Measurements from ENCODE around the gene PLA2G2E.

PLA2G2E gene

DNA sequence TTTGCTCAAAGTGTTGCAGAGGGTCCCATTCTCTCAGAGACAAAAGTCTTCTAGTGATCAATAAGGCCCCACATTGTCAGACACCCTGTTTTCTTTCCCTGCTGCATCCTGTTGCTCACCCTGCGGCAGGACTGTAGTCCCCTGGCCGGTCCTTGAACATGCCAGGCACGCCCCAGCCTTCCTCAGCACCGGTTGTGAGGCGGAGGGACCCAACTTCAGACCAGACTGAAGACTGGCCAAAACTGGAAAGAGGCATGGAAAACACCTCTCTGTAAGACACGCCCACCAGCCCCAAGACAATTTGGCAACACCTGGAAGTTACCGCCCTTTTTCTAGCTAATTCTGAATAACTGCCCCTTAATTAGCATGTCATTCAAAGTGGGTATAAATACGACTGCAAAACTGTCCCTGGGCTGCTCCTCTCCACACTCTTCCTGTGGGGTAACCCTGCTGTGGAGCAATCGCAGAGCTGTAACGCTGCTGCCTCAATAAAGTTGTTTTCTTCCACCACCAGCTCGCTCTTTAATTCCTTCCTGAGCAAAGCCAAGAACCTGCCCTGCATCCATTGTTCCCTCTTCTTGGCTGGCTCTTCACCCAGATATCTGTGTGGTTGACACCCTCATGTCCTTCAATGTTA, 32.2 kb upstream of the PLA2G2E start (continued):
- TF ChIP-seq, protein P1, sequence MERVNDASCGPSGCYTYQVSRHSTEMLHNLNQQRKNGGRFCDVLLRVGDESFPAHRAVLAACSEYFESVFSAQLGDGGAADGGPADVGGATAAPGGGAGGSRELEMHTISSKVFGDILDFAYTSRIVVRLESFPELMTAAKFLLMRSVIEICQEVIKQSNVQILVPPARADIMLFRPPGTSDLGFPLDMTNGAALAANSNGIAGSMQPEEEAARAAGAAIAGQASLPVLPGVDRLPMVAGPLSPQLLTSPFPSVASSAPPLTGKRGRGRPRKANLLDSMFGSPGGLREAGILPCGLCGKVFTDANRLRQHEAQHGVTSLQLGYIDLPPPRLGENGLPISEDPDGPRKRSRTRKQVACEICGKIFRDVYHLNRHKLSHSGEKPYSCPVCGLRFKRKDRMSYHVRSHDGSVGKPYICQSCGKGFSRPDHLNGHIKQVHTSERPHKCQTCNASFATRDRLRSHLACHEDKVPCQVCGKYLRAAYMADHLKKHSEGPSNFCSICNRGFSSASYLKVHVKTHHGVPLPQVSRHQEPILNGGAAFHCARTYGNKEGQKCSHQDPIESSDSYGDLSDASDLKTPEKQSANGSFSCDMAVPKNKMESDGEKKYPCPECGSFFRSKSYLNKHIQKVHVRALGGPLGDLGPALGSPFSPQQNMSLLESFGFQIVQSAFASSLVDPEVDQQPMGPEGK (CRISPR knock-in tag; IDR thresholded peaks at IDR 0.05; ENCODE audit: borderline replicate concordance), result no peak

DNA sequence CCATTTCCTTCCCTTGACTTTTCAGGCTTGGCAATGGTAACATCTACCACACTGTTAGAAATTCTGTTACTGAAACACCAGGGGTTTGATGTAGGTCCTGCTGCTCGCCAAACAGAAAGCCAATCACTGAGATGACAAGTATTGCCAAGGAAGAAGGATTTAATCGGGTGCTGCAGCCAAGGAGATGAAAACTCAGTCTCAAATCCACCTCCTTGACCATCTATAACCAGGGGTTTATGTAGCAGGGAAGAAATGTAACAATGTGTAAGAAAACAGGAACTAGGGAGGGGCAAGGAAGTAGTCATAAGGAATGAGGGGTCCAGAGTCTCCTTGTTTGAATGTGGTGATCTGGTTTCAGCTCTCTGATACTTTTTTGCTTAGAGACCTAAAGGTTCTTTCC, 30.6 kb upstream of the PLA2G2E start:
- no peak for ATAC-seq
- TF ChIP-seq, protein P2, sequence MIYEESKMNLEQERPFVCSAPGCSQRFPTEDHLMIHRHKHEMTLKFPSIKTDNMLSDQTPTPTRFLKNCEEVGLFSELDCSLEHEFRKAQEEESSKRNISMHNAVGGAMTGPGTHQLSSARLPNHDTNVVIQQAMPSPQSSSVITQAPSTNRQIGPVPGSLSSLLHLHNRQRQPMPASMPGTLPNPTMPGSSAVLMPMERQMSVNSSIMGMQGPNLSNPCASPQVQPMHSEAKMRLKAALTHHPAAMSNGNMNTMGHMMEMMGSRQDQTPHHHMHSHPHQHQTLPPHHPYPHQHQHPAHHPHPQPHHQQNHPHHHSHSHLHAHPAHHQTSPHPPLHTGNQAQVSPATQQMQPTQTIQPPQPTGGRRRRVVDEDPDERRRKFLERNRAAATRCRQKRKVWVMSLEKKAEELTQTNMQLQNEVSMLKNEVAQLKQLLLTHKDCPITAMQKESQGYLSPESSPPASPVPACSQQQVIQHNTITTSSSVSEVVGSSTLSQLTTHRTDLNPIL (CRISPR knock-in tag; IDR thresholded peaks at IDR 0.05; ENCODE audit: low read depth), result no peak
- TF ChIP-seq TCF4 (CRISPR knock-in tag; IDR thresholded peaks at IDR 0.05; ENCODE audit: borderline replicate concordance), result no peak
- no peak for TF ChIP-seq ZNF8 (CRISPR knock-in tag; IDR thresholded peaks at IDR 0.05)
- TF ChIP-seq RARB (CRISPR knock-in tag; IDR thresholded peaks at IDR 0.05), result no peak
- TF ChIP-seq, protein P3, sequence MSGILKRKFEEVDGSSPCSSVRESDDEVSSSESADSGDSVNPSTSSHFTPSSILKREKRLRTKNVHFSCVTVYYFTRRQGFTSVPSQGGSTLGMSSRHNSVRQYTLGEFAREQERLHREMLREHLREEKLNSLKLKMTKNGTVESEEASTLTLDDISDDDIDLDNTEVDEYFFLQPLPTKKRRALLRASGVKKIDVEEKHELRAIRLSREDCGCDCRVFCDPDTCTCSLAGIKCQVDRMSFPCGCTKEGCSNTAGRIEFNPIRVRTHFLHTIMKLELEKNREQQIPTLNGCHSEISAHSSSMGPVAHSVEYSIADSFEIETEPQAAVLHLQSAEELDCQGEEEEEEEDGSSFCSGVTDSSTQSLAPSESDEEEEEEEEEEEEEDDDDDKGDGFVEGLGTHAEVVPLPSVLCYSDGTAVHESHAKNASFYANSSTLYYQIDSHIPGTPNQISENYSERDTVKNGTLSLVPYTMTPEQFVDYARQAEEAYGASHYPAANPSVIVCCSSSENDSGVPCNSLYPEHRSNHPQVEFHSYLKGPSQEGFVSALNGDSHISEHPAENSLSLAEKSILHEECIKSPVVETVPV (CRISPR knock-in tag; IDR thresholded peaks at IDR 0.05), result no peak
- no peak for TF ChIP-seq CSDC2 (CRISPR knock-in tag; IDR thresholded peaks at IDR 0.05)
- no peak for TF ChIP-seq ZFP30 (CRISPR knock-in tag; IDR thresholded peaks at IDR 0.05)
- TF ChIP-seq ARNTL (CRISPR knock-in tag; IDR thresholded peaks at IDR 0.05; ENCODE audit: borderline replicate concordance, low read depth), result no peak
- no peak for TF ChIP-seq SNAI2 (CRISPR knock-in tag; IDR thresholded peaks at IDR 0.05)
- TF ChIP-seq BACH2 (CRISPR knock-in tag; IDR thresholded peaks at IDR 0.05; ENCODE audit: borderline replicate concordance), result no peak
- TF ChIP-seq ZC3H10 (CRISPR knock-in tag; IDR thresholded peaks at IDR 0.05), result no peak
- TF ChIP-seq OSR1 (CRISPR knock-in tag; IDR thresholded peaks at IDR 0.05), result no peak
- no peak for TF ChIP-seq ZFP3 (CRISPR knock-in tag; IDR thresholded peaks at IDR 0.05)
- TF ChIP-seq ISL1 (CRISPR knock-in tag; IDR thresholded peaks at IDR 0.05), result no peak
- no peak for TF ChIP-seq ZNF70 (CRISPR knock-in tag; IDR thresholded peaks at IDR 0.05)

DNA sequence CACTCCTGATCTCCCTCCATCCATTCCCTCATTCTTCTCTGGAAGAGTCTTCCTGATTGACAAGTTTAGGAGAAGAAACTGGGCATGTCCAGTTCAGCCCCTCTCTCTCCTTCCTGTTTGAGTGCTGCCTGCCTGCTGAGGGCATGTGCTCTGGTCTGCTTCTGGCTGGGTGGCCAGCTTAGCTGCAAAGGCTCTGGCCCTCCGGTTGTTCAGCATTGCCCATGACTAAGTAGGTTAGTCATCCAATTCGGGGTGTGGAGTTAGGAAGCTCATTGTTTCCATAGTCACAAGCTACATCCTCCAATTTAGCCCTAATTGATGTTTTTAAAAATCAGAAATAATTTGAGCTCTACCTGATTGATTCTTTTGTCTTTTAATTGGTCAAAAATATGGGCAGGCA, 25.6 kb upstream of the PLA2G2E start:
- TF ChIP-seq ZNF565 (CRISPR knock-in tag; conservative IDR thresholded peaks at IDR 0.05; ENCODE audit: low read depth) (no peak), TOX (CRISPR knock-in tag; IDR thresholded peaks at IDR 0.05; ENCODE audit: borderline replicate concordance) (no peak), ISL1 (CRISPR knock-in tag; IDR thresholded peaks at IDR 0.05) (no peak), BACH2 (CRISPR knock-in tag; IDR thresholded peaks at IDR 0.05; ENCODE audit: borderline replicate concordance) (no peak), ZC3H10 (CRISPR knock-in tag; IDR thresholded peaks at IDR 0.05) (no peak), ZNF8 (CRISPR knock-in tag; IDR thresholded peaks at IDR 0.05) (no peak), ESRRG (CRISPR knock-in tag; IDR thresholded peaks at IDR 0.05) (no peak), ARNTL (CRISPR knock-in tag; IDR thresholded peaks at IDR 0.05; ENCODE audit: borderline replicate concordance, low read depth) (no peak), TCF4 (CRISPR knock-in tag; IDR thresholded peaks at IDR 0.05; ENCODE audit: borderline replicate concordance) (no peak), ZNF70 (CRISPR knock-in tag; IDR thresholded peaks at IDR 0.05) (no peak), PPARA (CRISPR knock-in tag; IDR thresholded peaks at IDR 0.05; ENCODE audit: borderline replicate concordance) (no peak), CSDC2 (CRISPR knock-in tag; IDR thresholded peaks at IDR 0.05) (no peak)
- TF ChIP-seq, protein P4, sequence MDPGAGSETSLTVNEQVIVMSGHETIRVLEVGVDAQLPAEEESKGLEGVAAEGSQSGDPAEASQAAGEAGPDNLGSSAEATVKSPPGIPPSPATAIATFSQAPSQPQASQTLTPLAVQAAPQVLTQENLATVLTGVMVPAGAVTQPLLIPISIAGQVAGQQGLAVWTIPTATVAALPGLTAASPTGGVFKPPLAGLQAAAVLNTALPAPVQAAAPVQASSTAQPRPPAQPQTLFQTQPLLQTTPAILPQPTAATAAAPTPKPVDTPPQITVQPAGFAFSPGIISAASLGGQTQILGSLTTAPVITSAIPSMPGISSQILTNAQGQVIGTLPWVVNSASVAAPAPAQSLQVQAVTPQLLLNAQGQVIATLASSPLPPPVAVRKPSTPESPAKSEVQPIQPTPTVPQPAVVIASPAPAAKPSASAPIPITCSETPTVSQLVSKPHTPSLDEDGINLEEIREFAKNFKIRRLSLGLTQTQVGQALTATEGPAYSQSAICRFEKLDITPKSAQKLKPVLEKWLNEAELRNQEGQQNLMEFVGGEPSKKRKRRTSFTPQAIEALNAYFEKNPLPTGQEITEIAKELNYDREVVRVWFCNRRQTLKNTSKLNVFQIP (CRISPR knock-in tag; IDR thresholded peaks at IDR 0.05; ENCODE audit: borderline replicate concordance, low read depth), result no peak
- TF ChIP-seq, protein P2 (CRISPR knock-in tag; IDR thresholded peaks at IDR 0.05; ENCODE audit: low read depth), result no peak
- TF ChIP-seq, protein P5, sequence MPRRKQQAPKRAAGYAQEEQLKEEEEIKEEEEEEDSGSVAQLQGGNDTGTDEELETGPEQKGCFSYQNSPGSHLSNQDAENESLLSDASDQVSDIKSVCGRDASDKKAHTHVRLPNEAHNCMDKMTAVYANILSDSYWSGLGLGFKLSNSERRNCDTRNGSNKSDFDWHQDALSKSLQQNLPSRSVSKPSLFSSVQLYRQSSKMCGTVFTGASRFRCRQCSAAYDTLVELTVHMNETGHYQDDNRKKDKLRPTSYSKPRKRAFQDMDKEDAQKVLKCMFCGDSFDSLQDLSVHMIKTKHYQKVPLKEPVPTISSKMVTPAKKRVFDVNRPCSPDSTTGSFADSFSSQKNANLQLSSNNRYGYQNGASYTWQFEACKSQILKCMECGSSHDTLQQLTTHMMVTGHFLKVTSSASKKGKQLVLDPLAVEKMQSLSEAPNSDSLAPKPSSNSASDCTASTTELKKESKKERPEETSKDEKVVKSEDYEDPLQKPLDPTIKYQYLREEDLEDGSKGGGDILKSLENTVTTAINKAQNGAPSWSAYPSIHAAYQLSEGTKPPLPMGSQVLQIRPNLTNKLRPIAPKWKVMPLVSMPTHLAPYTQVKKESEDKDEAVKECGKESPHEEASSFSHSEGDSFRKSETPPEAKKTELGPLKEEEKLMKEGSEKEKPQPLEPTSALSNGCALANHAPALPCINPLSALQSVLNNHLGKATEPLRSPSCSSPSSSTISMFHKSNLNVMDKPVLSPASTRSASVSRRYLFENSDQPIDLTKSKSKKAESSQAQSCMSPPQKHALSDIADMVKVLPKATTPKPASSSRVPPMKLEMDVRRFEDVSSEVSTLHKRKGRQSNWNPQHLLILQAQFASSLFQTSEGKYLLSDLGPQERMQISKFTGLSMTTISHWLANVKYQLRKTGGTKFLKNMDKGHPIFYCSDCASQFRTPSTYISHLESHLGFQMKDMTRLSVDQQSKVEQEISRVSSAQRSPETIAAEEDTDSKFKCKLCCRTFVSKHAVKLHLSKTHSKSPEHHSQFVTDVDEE (CRISPR knock-in tag; IDR thresholded peaks at IDR 0.05), result no peak
- TF ChIP-seq, protein P3 (CRISPR knock-in tag; IDR thresholded peaks at IDR 0.05), result no peak
- no peak for ATAC-seq
